Islet of Langerhans (tissue), 1 donor: ENCODE results near the gene PICALM.
"Not testable (repeated sequence)": the region's sequence is repeated elsewhere in the genome, so short reads cannot be mapped to it uniquely, and the experiment has no call there.

Experiments used
- FAIRE-seq: peaks from one replicate; lab custom pipeline; 2011; peaks lifted over from hg19 to GRCh38; lab: Jason Lieb, UNC

The PICALM gene

DNA sequence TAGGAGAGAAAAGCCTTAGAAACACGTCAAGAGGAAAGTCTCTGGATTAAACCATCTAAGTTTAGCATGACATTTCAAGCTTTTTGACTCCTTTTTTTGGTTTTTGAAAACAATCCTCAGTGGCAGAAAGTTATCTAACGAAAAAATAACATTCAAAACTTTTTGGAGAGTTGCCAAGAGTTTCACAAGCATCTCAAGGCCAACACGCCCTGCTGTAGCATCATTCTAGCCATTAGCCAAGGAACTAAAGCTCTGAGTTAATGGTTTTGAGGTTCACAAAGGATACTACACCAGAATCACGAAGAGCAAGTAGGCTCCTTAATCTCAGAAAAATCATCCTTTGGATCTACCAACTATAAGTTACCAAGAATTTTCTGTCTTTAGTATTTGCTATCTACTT is 94.8 kb downstream of the PICALM start:
- FAIRE-seq: no peak

- FAIRE-seq: no peak
Observed at GRCh38 chr11:85970593-85970992, 98.3 kb downstream of the PICALM start.

GRCh38 chr11:85967457-85967856 is 101.4 kb downstream of the PICALM start:
- FAIRE-seq: no peak

DNA sequence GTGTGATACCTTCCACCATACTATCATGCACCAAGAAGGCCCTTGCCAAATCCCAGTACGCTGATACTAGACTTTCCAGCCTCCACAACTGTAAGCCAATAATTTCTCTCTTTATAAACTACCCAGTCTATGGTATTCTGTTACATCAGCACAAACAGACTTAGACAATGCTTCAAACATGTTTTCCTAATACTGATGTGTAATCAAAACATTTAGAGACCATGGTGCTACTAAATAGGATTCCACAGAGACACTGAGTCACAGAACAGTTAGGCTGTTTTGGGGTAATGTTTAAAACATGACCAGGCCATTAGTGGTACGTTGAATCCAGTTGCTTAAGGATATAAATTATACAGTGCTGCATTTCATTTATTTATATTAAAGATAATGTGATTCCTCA is 103.7 kb downstream of the PICALM start:
- no peak for FAIRE-seq

DNA sequence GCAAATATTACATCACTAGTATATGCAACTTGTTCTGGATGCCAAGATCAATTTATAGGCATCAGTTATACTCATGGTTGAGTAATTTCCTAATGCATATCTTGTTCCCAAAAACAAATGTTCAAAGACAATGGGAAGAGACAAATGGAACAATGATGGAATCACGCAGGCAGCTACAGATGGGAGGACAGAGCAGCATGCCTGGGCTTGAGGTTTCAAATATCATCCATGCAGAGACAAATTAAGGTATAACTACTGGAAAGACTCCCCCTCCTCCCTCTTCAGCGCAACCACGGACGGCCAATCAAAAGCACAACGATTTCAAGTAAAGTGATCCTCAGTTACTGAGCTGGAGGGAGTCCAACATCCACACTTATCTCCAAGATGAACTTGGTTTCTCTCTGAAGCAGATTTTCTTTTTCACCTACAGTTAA is 106.9 kb downstream of the PICALM start:
- FAIRE-seq: no peak

DNA sequence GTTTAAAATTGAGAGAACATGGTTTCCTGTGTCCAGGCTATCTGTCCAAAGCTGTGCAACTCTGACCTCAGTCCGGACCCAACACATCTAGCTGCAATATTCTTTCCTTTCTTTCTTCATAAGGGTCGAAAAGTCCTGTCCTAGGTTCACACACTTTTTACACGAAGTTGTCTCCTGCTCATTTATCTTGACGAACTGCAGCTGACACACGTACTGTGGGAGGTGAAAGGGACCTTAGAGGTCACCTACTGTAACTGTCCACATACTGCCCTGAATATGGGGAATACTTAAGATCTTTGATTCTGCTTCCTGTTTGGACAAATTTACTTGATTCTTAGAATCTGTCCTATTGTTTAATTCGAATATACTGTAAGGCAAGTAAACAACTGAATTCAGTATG is 107.8 kb downstream of the PICALM start:
- no peak for FAIRE-seq

GRCh38 chr11:85960678-85961077 is 108.2 kb downstream of the PICALM start:
- no peak for FAIRE-seq

DNA sequence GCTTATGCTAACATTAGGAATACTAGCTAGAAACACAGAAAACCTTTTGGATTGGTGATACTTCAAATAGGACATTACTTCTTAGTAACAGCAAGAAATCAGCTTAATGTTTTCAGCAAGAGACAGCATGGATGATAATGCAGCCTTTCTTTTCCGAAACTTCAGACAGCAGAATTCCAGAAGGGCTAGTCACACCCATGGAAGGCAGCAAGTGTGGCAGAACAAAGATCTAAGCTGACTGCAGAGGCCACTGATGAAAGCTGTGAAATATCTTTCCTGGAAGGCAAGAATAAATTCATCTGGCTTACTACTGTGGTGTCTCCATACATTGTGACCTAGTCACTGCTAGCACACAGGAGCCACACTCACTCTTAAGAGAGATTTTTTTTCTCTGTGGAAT is 113.4 kb downstream of the PICALM start:
- no peak for FAIRE-seq

DNA sequence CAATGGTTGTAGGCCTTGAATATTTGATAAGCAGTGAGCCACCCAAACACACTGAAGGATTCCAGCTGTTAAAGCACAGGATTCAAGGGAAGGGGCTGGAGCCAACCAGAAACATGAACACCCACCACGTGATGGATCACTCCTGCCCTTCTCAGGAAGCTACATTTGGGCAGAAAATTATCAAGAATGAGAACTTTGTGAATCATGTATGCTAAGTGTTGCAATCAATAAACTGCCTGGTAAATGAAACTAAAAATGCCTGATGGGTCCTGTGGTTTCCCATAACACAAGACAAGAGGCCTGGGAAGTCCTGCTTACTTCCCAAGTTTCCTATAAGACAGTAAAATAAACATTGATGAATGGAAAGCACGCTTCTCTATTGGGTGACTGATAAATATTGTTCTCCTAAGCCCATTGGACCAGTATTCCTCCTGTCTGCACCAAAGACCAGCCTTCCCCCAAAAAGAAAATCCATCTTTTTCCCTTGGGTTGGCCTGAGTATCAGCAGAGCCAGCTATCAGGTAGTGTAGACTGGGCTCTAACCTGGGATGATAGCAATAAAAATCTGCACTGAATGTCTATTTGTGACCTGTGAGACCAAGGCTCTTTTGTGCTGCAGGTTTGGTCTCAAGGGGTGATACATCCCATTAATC is 115.3 kb downstream of the PICALM start:
- FAIRE-seq: no peak

DNA sequence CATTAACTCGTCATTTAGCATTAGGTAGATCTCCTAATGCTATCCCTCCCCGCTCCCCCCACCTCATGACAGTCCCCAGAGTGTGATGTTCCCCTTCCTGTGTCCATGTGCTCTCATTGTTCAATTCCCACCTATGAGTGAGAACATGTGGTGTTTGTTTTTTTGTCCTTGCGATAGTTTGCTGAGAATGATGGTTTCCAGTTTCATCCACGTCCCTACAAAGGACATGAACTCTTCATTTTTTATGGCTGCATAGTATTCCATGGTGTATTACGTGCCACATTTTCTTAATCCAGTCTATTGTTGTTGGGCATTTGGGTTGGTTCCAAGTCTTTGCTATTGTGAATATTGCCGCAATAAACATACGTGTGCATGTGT is 116.8 kb downstream of the PICALM start:
- FAIRE-seq: not testable (repeated sequence)

- no peak for FAIRE-seq
Observed at GRCh38 chr11:85951428-85952107, 117.3 kb downstream of the PICALM start.

DNA sequence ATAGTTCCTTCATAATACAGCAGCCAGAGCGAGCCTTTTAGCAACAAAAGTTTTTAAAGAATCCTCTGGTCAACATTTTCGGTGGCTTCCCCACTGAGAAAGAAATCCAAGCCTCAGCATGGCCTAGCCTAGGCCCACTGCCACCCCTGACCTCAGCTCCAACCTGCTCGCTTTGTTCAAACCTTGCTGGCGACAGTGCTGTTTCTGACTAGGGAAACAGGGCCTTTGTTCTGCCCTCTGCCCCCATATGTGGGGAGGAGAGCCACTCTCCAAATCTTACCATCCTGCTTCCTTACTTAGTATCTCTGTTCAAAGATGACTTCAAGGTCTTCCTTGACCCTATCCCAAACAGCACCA is 117.9 kb downstream of the PICALM start:
- no peak for FAIRE-seq

- FAIRE-seq: no peak
Observed at GRCh38 chr11:85950317-85951048, 118.4 kb downstream of the PICALM start.

GRCh38 chr11:85949798-85950197 is 119.1 kb downstream of the PICALM start:
- FAIRE-seq: no peak

GRCh38 chr11:85948884-85949283 is 120.0 kb downstream of the PICALM start:
- no peak for FAIRE-seq

DNA sequence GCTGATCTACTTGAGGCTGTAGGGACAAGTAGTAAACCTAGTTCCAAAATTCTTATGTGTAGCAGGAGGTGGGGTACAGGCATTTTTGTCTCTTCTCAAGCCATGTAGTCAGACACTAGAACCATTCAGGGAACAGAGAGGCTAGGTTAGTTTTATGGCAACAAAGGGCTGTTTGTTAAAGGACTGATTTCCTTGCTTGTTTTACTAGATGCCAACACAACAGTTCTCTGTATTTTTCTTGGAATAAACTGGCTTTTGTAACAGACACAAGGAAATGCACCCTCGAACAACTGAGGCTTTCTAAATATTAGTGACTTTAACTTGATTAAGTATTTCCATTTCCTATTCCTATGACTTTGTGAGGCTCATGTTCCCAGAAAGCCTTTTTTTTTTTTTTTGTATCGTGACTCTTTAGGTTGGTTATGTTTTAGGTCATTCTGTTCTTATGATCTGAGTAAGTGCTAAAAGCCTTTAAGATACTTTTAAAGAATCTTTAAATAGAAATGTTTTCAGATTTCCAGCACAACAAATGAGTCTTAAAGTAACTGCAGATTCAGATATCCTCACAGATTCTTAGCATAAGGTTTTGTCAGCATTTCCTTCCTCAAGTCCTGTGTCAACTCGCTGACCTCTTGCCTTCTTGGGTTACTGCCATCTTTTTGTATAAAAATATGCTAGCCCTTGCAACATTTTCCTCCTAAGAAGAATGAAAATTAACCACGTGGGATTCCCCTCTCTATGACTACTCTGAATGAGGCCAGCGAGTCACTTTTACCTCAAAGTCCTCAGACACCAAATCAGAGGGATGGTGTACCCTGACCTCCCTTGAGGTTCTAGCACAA is 121.2 kb downstream of the PICALM start:
- no peak for FAIRE-seq

DNA sequence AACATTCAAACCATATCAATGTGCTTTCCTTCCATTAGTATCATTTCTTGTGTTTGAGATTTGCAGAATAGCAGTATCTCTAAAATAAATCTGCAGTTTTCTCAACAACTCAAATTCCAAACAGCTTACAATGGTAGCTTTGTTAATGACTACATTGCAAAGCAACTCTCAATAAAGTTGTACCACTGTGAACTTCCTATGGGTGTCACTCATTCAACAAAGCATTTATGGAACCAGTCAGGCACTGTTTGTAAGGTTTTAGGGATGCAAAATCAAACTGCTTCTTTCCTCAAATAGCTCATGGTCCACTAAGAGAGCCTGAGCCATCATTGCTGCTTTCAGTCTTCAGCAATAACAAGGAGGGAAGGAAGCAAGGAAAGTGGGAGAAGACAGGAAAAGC is 122.7 kb downstream of the PICALM start:
- FAIRE-seq: no peak

- FAIRE-seq: no peak
Observed at GRCh38 chr11:85945788-85946187, 123.1 kb downstream of the PICALM start.

GRCh38 chr11:85945296-85945695 is 123.6 kb downstream of the PICALM start:
- no peak for FAIRE-seq

- no peak for FAIRE-seq
Observed at GRCh38 chr11:85941380-85941973, 127.4 kb downstream of the PICALM start.

DNA sequence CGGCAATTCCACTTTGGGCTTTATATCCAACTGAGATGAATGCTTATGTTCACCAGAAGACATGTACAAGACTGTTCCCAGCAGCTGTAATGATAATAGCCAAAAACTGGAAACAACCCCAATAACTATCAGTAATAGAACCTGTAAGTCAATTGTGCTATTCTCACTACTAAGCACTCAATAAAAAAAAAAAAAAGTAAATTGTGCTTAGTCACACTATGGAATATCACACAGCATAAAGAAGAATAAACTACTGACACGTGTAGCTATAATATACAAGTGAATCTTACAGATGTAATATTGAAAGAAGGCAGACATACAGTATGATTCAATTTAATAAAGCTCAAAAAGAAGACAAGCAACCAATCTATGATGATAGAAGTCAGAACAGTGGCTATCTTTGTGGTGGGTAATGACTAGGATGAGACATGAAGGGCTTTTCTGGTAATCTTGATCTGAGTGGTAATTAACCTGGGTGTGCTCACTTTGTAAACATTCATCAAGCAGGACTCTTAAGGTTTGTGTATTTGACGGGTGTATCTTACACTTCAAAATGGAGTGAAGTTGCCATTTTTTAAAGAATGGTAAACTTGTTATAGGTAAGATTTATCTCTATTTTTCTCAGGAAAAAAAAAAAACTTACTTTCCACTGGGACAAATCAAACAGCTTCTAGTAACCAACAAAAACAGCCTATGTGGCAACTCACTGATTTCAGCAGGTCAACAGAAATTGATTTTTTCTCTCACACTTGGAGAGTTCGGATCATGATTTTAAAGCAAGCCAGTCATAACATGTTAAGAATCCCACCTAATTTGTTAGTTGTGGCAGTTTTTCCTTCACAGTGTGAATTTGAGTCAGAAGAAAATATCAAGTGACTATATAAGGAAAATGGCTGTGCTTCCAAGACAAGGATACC is 129.5 kb downstream of the PICALM start:
- no peak for FAIRE-seq
